Activated CD4-positive, alpha-beta T cell treated with anti-CD3 and anti-CD28 coated beads, Interleukin-10, Interleukin-2, amounts not matched to agents 100 ng/mL and 50 ng/mL, durations not matched to agents 16 hours and 8 hours (primary cell): ENCODE results near the gene PPP2R3B.
"Not testable (repeated sequence)": the region's sequence is repeated elsewhere in the genome, so short reads cannot be mapped to it uniquely, and the experiment has no call there.

Experiments used
- DNase-seq: peaks from one replicate; pipeline ENCODE4 v3.0.0-alpha.2; 2020

Gene PPP2R3B

GRCh38 chrX:336227-336626, 50.5 kb downstream of the PPP2R3B start:
- no peak for DNase-seq

GRCh38 chrX:335758-336155, 51.0 kb downstream of the PPP2R3B start:
- no peak for DNase-seq

GRCh38 chrX:334971-335757, 51.5 kb downstream of the PPP2R3B start:
- no peak for DNase-seq

- DNase-seq: no peak
Observed at GRCh38 chrX:334331-334891, 52.3 kb downstream of the PPP2R3B start.

DNA sequence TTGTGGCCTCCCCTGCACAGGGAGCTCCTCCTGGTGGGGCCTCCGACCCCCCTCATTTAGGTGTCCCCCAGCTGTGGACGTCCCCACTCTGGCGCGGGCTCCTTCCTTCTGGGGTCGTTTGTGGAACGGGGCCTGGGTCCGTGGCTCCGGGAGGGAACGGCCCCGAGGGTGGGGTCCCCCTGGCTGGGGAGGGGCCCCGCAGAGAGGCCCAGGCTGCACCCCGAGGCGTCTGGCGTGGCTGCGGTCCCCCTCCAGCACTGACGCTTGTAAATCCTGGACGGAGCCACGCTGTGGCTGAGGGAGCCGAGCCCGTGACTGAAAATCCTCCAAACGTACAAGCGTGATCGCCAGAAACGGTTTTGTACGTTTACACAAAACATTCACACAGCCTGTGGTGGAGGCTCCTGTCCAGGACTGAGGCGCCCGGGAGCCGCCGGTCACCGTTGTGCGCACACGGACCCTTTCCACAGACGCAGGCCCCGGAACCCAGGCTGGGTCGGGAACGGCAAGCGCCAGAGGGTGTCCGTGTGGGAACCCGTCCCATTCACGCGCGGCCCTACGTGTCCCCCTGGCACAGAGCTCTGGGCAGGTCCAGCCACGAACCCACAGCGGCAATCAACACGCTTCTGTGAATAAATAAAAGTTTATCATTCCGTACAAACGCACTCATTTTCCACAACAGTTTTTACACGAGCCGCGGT, 52.9 kb downstream of the PPP2R3B start:
- DNase-seq: no peak

- no peak for DNase-seq
Observed at GRCh38 chrX:332916-333610, 53.6 kb downstream of the PPP2R3B start.

DNA sequence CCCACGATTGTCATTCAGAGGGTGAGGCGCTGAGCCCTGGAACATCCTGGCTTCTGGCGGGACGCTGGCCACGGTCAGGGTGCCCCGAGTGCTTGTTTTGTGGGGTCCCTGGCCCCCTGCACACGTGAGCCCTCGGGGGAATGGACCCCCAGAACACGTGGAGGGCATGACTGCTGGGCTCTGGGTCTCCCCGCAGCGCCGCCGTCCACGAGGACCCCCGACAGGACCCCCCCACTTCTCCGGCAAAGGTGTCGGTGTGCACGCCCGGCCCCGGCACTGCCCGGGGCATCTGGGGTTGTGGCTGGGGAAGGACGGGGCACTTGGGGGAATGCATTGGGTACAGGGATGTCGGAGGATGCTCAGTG, 54.2 kb downstream of the PPP2R3B start:
- DNase-seq: no peak

- DNase-seq: no peak
Observed at GRCh38 chrX:331825-332495, 54.7 kb downstream of the PPP2R3B start.

DNA sequence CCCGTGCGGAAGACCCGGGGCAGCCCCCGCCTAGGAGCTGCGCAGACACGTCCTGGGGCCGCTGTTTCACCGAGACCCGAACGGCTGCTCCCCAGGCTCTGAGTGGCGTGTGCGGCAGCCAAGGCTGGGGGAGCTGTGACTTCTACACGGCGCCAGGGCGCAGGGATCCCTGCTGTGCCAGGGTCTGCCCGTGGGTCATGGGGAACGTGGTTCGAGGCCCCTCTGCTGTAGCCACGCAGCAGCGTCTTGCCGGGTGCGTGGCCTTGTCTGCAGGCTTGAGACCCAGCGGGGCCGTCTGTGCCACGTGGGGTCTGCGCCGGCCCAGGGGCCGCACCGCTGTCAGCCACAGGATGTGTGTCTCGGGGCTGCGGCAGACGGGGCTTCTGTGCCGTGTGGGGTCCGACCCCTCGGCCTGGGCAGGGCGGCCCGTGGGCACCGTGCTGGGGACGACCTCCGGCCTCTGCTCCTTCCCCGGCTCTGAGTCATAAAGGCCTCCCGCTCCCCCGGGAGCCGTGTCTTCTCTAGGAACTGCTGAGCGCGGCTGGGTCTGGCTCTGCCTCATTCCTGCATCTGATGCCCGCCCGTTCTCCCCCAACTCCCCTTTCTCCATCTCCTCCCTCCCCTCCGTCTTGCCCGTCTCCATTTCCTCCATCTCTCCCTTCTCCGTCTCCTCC, 55.4 kb downstream of the PPP2R3B start:
- DNase-seq: no peak

DNA sequence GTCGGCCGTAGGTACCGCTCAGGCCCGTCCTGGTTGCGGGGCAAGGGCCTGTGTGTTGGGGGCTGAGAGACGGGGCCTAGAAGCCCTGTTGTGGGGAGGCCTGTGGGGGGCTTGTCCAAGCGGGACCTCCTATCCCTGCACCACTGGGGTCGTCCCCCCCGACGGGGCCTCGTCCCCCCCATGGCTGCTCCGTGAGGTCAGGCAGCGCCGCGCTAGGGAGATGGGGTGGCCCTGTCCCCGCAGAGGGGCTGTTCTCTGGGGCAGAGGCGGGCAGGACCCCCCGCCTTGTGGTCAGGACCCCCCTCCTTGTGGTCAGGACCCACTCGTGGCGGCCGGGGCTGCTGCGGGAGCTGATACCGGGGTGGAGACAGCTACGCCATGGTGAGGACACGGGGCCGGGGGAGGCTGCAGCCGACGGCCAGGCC, 56.0 kb downstream of the PPP2R3B start:
- no peak for DNase-seq

- not testable (repeated sequence) for DNase-seq
Observed at GRCh38 chrX:330141-330725, 56.5 kb downstream of the PPP2R3B start.

GRCh38 chrX:329291-329910, 57.3 kb downstream of the PPP2R3B start:
- no peak for DNase-seq

GRCh38 chrX:327660-328126, 59.0 kb downstream of the PPP2R3B start:
- no peak for DNase-seq

DNA sequence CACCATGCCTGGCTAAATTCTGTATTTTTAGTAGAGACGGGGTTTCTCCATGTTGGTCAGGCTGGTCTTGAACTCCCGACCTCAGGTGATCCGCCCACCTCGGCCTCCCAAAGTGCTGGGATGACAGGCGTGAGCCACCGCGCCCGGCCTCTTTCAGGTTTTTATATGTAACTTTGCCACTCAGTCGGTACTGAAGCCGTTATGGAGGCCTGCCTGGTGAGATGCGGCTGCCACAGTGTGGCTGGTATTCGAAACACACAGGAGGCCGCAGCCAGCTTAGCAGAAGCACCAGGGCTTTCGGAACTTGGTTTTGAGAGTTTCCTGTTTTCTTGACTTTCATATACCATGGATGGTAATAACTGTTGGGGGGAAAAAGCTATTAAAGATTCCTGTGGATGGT, 62.0 kb downstream of the PPP2R3B start:
- DNase-seq: not testable (repeated sequence)

- DNase-seq: no peak
Observed at GRCh38 chrX:323721-324628, 62.7 kb downstream of the PPP2R3B start.

GRCh38 chrX:320126-320783, 66.5 kb downstream of the PPP2R3B start:
- peak; percentile 23 for DNase-seq

DNA sequence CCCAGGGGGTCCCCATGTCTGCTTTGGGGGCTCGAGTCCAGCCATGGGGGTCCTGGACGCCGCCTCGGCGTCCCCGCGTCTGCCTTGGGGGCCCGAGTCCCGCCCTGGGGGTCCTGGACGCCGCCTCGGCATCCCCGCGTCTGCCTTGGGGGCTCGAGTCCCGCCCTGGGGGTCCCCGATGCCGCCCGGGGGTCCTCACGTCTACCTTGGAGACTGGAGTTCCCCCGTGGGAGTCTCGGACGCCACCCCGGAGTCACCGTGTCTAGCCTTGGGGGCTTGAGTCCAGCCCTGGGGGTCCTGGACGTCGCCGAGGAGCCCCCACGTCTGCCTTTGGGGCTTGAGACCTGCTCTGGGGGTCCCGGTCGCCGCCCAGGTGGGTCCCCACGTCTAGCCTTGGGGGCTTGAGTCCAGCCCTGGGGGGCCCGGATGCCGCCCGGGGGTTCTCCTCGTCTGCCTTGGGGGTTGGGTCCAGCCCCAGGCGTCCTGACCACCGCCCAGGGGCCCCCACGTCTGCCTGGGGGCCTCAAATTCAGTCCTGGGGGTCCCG, 67.1 kb downstream of the PPP2R3B start:
- no peak for DNase-seq

DNA sequence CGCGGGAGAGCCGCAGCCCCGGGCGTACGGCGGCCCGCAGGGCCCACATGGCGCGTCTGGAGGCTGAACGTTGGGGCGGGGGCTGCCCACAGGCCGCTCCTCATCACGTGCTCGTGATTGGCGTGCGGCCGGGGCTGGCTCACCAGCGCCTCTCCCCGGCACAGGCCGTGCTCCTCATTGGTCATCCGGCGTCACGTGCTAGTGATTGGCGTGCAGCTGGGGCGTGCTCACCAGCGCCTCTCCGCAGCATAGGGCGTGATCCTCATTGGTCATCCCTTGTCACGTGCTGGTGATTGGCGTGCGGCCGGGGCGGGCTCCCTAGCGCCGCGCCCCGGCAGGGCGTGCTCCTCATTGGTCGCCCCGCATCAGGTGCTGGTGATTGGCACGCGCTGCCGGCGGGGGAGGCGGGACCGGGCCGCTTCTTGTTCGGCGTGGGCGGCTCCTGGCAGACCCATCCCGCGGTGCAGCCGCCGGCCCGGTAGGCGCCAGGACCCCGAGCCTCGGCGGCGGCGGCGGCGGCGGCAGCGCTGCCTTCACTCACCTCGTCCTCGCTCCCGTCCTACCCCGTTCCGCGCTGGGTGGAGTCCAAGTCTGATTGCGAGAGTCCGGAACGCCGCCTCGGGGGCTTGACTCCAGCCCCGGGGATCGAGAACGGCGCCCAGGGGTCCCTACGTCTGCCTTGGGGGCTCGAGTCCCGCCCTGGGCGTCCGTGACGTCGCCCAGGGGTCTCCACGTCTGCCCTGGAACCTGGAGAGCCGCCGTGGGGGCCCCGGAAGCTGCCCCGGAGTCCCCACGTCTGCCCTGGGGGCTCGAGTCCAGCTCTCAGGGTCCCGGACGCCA, 67.7 kb downstream of the PPP2R3B start, which contains the start of gene GTPBP6:
Gene GTPBP6, minus strand, starts transcription at position 58 of the 840 bp plus-strand sequence. Its CDS starts 9 bp downstream, at position 49.
- DNase-seq: peak; percentile 100
